Epithelial cell of proximal tubule (primary cell): ENCODE data around the gene PLA2G2C. TPM values are rescaled to one million over a fixed set of nuclear protein-coding genes. Genes with fewer than 3 reads are reported as not detected.

Experiments used
- DNase-seq: peaks from one replicate; pipeline ENCODE4 v3.0.0-alpha.2; 2011; ENCODE audit warnings: low read depth
- H3K4me3 ChIP-seq: 2 replicates; pipeline ENCODE4 v1.5.1; 2011; ENCODE audit warnings: low read depth, mild to moderate bottlenecking, low read length
- CTCF ChIP-seq: conservative IDR thresholded peaks from 2 replicates; pipeline ENCODE4 v1.5.1; 2012; ENCODE audit warnings: low read depth, mild to moderate bottlenecking, low read length
- total RNA-seq: library from RNA; depleted of rRNA; stranded (reverse); fragments of >200 nt; gene quantifications from 2 replicates; pipeline ENCODE4 v1.2.3, GENCODE V29; 2015

Gene PLA2G2C
- total RNA-seq, 1 donor from 2014 or later: not detected

DNA sequence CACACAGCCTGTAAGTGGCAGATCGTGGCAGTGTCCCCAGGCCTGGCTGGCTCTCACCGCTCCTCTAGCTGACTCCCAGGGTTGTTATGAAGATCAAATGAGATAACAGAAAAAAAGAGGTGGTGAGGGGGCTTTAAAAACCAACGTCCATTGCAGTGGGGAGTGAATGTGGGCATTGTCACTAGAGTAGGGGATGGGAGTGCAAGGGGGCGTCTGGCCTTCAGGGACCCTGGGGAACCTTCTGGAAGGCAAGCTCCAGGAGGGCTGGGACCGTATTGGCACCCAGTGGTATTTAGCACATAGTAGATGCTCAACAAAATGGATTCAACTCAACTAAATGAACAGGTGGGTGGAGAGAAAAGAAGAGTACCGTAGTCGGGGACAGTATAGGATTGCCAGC is 70.4 kb downstream of the PLA2G2C start:
- no peak for DNase-seq
- no peak for TF ChIP-seq CTCF
- no peak overlapping the region for H3K4me3 ChIP-seq

DNA sequence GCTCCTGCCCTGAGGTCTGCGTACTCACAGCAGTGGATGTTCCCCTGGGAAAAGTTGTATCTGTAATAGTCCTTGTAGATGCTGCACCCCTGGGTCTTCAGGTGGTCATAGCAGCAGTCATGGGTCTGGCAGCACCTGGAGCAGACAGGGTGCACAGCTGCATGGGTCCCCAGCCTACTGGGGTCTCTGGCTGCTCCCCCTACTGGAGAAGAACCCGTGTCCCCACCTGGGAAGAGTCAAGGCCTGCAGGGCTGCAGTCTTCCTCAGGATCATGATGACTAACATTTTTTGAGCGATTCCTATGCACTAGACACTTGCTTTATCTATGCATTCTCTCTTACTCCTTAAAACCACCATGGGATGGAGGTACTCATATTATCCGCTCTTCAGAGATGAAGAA is 70.8 kb downstream of the PLA2G2C start:
- no peak for DNase-seq
- H3K4me3 ChIP-seq: no peak overlapping the region
- TF ChIP-seq CTCF: no peak

DNA sequence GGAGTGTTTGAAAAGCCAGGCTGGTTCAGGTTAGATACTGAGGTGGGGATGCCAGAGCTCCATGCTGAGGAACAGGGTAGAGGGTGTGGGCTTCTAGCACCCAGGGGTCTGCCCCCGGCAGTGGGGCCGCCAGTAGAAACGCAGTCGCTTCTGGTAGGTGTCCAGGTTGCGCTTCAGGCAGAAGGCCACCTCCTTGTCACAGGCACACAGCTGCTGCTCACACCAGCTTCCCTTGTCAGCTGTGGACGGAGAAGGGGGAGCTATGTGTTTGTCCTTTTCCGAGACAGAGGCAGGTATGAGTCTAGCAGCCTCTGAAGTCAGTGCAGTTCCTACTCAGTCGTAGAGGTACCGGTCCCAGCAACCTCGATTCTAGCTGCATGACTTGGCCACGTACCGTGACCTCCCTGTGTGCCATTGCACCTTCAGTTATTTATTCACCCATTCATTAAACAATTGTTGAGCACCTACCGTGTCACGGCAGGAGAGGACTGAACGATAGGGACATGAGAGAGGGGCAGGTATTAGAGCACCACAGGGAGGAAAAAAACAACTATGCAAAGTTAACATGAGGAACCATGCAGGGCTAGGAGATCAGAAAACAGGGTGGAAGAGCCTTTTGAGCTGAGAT is 72.2 kb downstream of the PLA2G2C start:
- no peak overlapping the region for H3K4me3 ChIP-seq
- DNase-seq: no peak
- TF ChIP-seq CTCF: no peak

Other genes with a start within 250 kb of the PLA2G2C start
- gene PLA2G2A, start 206.9 kb downstream of the PLA2G2C start, total RNA-seq: not detected in 2 replicates
- gene PLA2G5, start 116.3 kb downstream of the PLA2G2C start, total RNA-seq: not detected in 2 replicates
- not detected in 2 replicates for gene PLA2G2D, start 67.0 kb downstream of the PLA2G2C start, total RNA-seq
- 3.8 and 4.2 TPM in 2 replicates for gene PLA2G2F, start 47.2 kb downstream of the PLA2G2C start, total RNA-seq
- gene UBXN10, start 422 bp downstream of the PLA2G2C start, total RNA-seq: 0.14 and 0.23 TPM in 2 replicates
- gene VWA5B1, start 104.4 kb upstream of the PLA2G2C start, total RNA-seq: not detected in 2 replicates